Transverse colon (tissue), 4 donors: ENCODE measurements around the gene CDHR3. TPM values are rescaled to one million over a fixed set of nuclear protein-coding genes. Genes with fewer than 3 reads are reported as not detected.

ENCODE experiments used
- DNase-seq: peaks from one replicate; pipeline ENCODE4 v3.0.0-alpha.2; 2019
- H3K27ac ChIP-seq, 4 donors: fragments of 200-600 bp; sonication (generic); 2 replicates each; pipeline ENCODE4 v1.5.1; 2016 to 2018; ENCODE audit warnings: inconsistent platforms in 4 of 4
- H3K27me3 ChIP-seq: fragments of 200-600 bp; sonication (generic); 2 replicates; pipeline ENCODE4 v1.5.1; 2017; ENCODE audit warnings: inconsistent platforms
- H3K36me3 ChIP-seq, 4 donors: fragments of 200-600 bp; sonication (generic); 2 replicates each; pipeline ENCODE4 v1.5.1; 2017 to 2019; ENCODE audit warnings: inconsistent platforms in 4 of 4
- H3K4me1 ChIP-seq, 4 donors: fragments of 200-600 bp; sonication (generic); 2 replicates each; pipeline ENCODE4 v1.5.1; 2017 to 2020; ENCODE audit warnings: inconsistent platforms in 4 of 4
- H3K4me3 ChIP-seq, 4 donors: fragments of 200-600 bp; sonication (generic); 1 replicate in 1 of 4; 2 replicates in 3 of 4; pipeline versions ENCODE4 v1.5.1 to v1.6.1; 2017 to 2019; ENCODE audit warnings: inconsistent platforms in 4 of 4
- H3K9me3 ChIP-seq, 2 donors: fragments of 200-600 bp; sonication (generic); 2 replicates each; pipeline ENCODE4 v1.5.1; 2017 to 2019; ENCODE audit warnings: inconsistent platforms in 2 of 2
- CTCF ChIP-seq, 5 experiments: fragments of 200-600 bp in 3 of 5; fragments of 450-650 bp in 2 of 5; sonication (generic) in 3 of 5; IDR thresholded peaks; 1 replicate in 2 of 5; 2 replicates in 3 of 5; pipeline ENCODE4 v1.5.1; 2016 to 2017; ENCODE audit warnings: antibody characterized with exemption in 5 of 5, inconsistent platforms in 3 of 5, mild to moderate bottlenecking in 2 of 5, moderate library complexity in 1 of 5
- EP300 ChIP-seq: sonication (generic); formaldehyde crosslinking; IDR thresholded peaks from one replicate; pipeline ENCODE4 v1.6.1; 2017; ENCODE audit warnings: antibody characterized with exemption, low read depth
- POLR2A ChIP-seq: fragments of 450-650 bp; IDR thresholded peaks from one replicate; pipeline ENCODE4 v1.6.1; 2016; ENCODE audit warnings: antibody characterized with exemption, mild to moderate bottlenecking, moderate library complexity
- POLR2AphosphoS5 ChIP-seq, 3 donors: sonication (generic); formaldehyde crosslinking; IDR thresholded peaks; one replicate each; pipeline ENCODE4 v1.6.1; 2016; ENCODE audit warnings: antibody characterized with exemption in 3 of 3
- WGBS, 2 donors: methylation state at CpG; one replicate each; pipeline ENCODE4 v1.1.5; 2018; ENCODE audit warnings: low coverage in 1 of 2; 5-methylcytosine and 5-hydroxymethylcytosine counted together
- in situ Hi-C, 4 donors: fragments of 200-750 bp; cut with MboI; loops; one replicate each; pipeline versions ENCODE4 v1.15.0 to v1.15.1; 2017; ENCODE audit warnings: low sequenced_read_pairs in 3 of 4, low pct_ligation_motif_present in 1 of 4, low pct_unique_long_range_greater_than_20kb in 1 of 4
- intact Hi-C: fragments of 100-400 bp; cut with DNase I; formaldehyde crosslinking; loops from one replicate; pipeline ENCODE4 v1.15.1; 2023; ENCODE audit warnings: low total_unique reads
- total RNA-seq, 4 donors: library from RNA; depleted of rRNA; stranded (reverse); fragments of >200 nt; gene quantifications; one replicate each; pipeline ENCODE4 v1.1.0, GENCODE V29; 2016

The CDHR3 gene
- total RNA-seq, 4 donors from 2014 or later: 7.6 to 34.4 (median 29.1) TPM

DNA sequence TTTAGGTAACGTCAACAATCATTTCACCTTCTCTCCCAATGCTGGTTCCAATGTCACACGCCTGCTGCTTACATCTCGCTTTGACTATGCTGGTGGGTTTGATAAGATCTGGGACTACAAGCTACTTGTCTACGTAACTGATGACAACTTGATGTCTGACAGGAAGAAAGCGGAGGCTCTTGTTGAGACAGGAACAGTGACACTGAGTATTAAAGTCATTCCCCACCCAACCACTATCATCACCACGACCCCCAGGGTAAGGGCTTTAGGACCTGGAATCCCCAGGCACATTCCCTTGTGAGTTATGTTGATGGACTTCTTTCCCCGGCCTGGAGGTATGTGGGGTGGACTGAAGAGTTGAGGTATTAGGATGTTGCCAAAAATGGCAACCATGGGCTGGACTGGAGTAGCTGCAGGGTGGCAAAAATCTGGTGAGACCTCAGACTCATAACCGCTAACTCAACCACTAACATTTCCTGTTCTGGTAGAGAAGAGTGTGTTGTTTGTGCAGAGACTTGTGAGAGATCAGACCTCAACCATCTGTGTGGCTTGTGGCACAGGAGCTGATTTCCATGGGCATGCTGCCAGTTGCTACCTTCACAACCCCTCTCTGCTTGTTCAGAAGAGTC, 59.2 kb downstream of the CDHR3 start:
- 70 to 93% methylated on average over 5 to 8 of the region's 8 CpGs for WGBS, 2 donors
- peak; percentile 63 for DNase-seq
- Histone ChIP-seq H3K9me3 (no peaks in the 10 kb centered on the region), H3K27me3 (no peaks in the 10 kb centered on the region), H3K27ac (no peak overlapping the region), H3K4me3 (no peak overlapping the region), H3K4me1 (no peaks in the 10 kb centered on the region), H3K36me3 (no peaks in the 10 kb centered on the region)
- in situ Hi-C loops (no loop called here), intact Hi-C loops (no loop called here)
- no peak for TF ChIP-seq POLR2A
- TF ChIP-seq EP300: no peak
- TF ChIP-seq CTCF (IDR thresholded peaks at IDR 0.05): no peak
- no peak for TF ChIP-seq POLR2AphosphoS5 (IDR thresholded peaks at IDR 0.05)

DNA sequence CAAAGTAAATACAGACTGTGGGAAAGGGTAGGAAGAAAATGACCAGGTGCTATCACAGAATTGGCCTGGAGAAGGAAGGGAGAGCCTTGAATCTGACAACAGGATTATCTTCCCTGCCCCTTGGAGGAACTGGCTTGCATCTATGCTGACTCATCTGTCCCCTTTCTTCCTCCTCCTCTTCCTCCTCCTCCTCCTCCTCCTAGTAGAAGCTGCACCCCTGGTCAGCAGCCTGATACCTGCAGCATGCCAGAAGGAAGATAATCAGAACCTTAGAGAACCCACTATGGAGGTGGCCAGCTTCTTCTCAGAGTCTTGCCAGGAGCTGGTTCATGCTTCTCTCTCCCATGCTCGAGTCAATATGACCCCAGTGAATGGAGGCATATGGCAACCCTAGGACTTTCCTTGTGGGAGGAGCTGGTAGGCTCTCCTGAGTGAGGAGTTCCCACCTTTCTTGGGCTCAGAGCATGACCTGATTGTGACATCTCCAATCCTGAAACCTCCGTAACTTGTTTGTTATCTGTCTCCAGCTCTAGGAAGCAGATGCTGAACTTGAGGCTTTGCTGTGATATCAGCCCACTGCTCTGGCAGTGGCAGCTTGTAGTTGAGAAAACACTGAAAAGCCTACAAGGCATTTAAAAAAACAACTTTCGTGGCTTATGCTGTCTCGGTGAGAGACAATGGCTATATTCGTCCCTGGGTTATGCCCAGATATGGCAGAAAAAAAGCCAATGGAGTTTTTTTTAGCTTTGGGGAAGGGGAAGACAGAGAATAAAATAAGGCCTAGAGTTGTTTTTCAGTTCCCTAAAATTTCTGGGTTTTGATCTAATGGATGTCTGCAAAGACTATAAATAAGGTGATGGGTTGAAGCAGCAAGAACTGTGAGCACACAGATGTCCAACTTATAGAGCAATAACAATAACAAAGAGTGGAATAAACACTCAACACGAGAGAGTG, 60.6 kb downstream of the CDHR3 start:
- Histone ChIP-seq H3K4me3 (no peak overlapping the region), H3K9me3 (no peaks in the 10 kb centered on the region), H3K4me1 (no peaks in the 10 kb centered on the region), H3K36me3 (no peaks in the 10 kb centered on the region), H3K27me3 (no peaks in the 10 kb centered on the region), H3K27ac (no peak overlapping the region)
- intact Hi-C loops (no loop called here), in situ Hi-C loops (no loop called here)
- TF ChIP-seq EP300 (no peak), POLR2A (no peak), CTCF (IDR thresholded peaks at IDR 0.05) (no peak), POLR2AphosphoS5 (IDR thresholded peaks at IDR 0.05) (no peak)
- WGBS, 2 donors: 71 to 80% methylated on average over 4 to 6 of the region's 6 CpGs
- DNase-seq: no peak

GRCh38 chr7:106026101-106026500, 63.0 kb downstream of the CDHR3 start:
- Histone ChIP-seq H3K27ac (no peak overlapping the region), H3K36me3 (no peaks in the 10 kb centered on the region), H3K4me3 (no peak overlapping the region), H3K4me1 (no peaks in the 10 kb centered on the region), H3K9me3 (no peaks in the 10 kb centered on the region), H3K27me3 (no peaks in the 10 kb centered on the region)
- TF ChIP-seq POLR2A (no peak), EP300 (no peak), POLR2AphosphoS5 (IDR thresholded peaks at IDR 0.05) (no peak), CTCF (IDR thresholded peaks at IDR 0.05) (no peak)
- in situ Hi-C loops (loop anchor here in 2 of 4 donors (25.0 kb wide), 2 partner anchors 264 to 364 kb away; no protein-coding TSS in a partner anchor), intact Hi-C loops (no loop called here)
- 88% methylated on average over 2 of the region's 2 CpGs; no CpG with 5 or more reads in 1 of the 2 donors for WGBS, 2 donors
- no peak for DNase-seq

- in situ Hi-C loops: loop anchor here in 2 of 4 donors (25.0 kb wide), 2 partner anchors 267 to 367 kb away; no protein-coding TSS in a partner anchor
- WGBS, 2 donors: 43 to 64% methylated on average over 1 of the region's 1 CpG
Measured at GRCh38 chr7:106029451-106029850, 66.4 kb downstream of the CDHR3 start.

More at GRCh38 chr7:106029451-106029850, 66.4 kb downstream of the CDHR3 start:
- peaks cover 0 to 4% (median 0%) of the 10 kb centered on the region in 4 donors for H3K4me1 ChIP-seq
- no peaks in the 10 kb centered on the region for H3K27me3 ChIP-seq
- no peak overlapping the region for H3K27ac ChIP-seq
- H3K9me3 ChIP-seq: no peaks in the 10 kb centered on the region
- no peak for TF ChIP-seq POLR2AphosphoS5 (IDR thresholded peaks at IDR 0.05)
- TF ChIP-seq EP300: no peak
- TF ChIP-seq POLR2A: no peak
- TF ChIP-seq CTCF (IDR thresholded peaks at IDR 0.05): no peak
- H3K36me3 ChIP-seq: no peaks in the 10 kb centered on the region
- no peak overlapping the region for H3K4me3 ChIP-seq
- intact Hi-C loops: no loop called here
- DNase-seq: no peak
